Spleen (tissue), 11 donors: Measurements from ENCODE around the gene MYOCD. TPM values are rescaled to one million over a fixed set of nuclear protein-coding genes. Genes with fewer than 3 reads are reported as not detected.

Experiments
- DNase-seq: peaks from one replicate; pipeline ENCODE4 v3.0.0-alpha.2; 2020
- H3K27ac ChIP-seq, 8 donors: fragments of 200-600 bp; sonication (generic) in 7 of 8; 1 replicate in 4 of 8; 2 replicates in 4 of 8; pipeline versions ENCODE4 v1.5.0 to v1.8.0; 2016 to 2021; ENCODE audit warnings: inconsistent platforms in 4 of 8, mild to moderate bottlenecking in 4 of 8, moderate library complexity in 1 of 8
- H3K27me3 ChIP-seq, 7 donors: fragments of 200-600 bp; sonication (generic) in 6 of 7; replicated peaks in 1 of 7; 1 replicate in 4 of 7; 2 replicates in 3 of 7; pipeline versions ENCODE4 v1.5.0 to v1.8.0; 2016 to 2021; ENCODE audit warnings: inconsistent platforms in 3 of 7, mild to moderate bottlenecking in 1 of 7
- H3K36me3 ChIP-seq, 6 donors: fragments of 200-600 bp; sonication (generic) in 5 of 6; 1 replicate in 4 of 6; 2 replicates in 2 of 6; pipeline versions ENCODE4 v1.5.0 to v1.8.0; 2016 to 2021; ENCODE audit warnings: inconsistent platforms in 2 of 6
- H3K4me1 ChIP-seq, 6 donors: fragments of 200-600 bp; sonication (generic) in 5 of 6; 1 replicate in 3 of 6; 2 replicates in 3 of 6; pipeline versions ENCODE4 v1.5.0 to v1.8.0; 2016 to 2021; ENCODE audit warnings: inconsistent platforms in 3 of 6
- H3K4me3 ChIP-seq, 8 donors: fragments of 200-600 bp; sonication (generic) in 7 of 8; 1 replicate in 4 of 8; 2 replicates in 4 of 8; pipeline versions ENCODE4 v1.5.0 to v1.8.0; 2016 to 2021; ENCODE audit warnings: inconsistent platforms in 4 of 8, mild to moderate bottlenecking in 4 of 8, moderate library complexity in 2 of 8
- H3K9me3 ChIP-seq, 8 donors: fragments of 200-600 bp; sonication (generic) in 7 of 8; 1 replicate in 4 of 8; 2 replicates in 4 of 8; pipeline versions ENCODE4 v1.5.0 to v1.8.0; 2016 to 2021; ENCODE audit warnings: inconsistent platforms in 4 of 8
- POLR2A ChIP-seq, 3 donors: fragments of 450-650 bp; IDR thresholded peaks; one replicate each; pipeline ENCODE4 v1.5.1; 2017; ENCODE audit warnings: antibody characterized with exemption in 3 of 3, mild to moderate bottlenecking in 1 of 3
- POLR2AphosphoS5 ChIP-seq, 3 donors: sonication (generic); formaldehyde crosslinking; IDR thresholded peaks; one replicate each; pipeline ENCODE4 v1.5.1; 2017; ENCODE audit warnings: antibody characterized with exemption in 3 of 3
- WGBS, 5 donors: extraction: QIAGEN DNeasy Blood & Tissue Kit in 3 of 5; methylation state at CpG; one replicate each; pipeline versions ENCODE4 v1.1.5 to v1.1.7; 2013 to 2018; 5-methylcytosine and 5-hydroxymethylcytosine counted together
- intact Hi-C: fragments of 100-400 bp; cut with DNase I; formaldehyde crosslinking; loops from one replicate; pipeline ENCODE4 v1.15.0; 2023; ENCODE audit warnings: low total_unique reads
- polyA plus RNA-seq, 3 donors: library from polyadenylated mRNA; stranded (reverse); fragments of 200-250 nt; gene quantifications; one replicate each; pipeline ENCODE4 v1.2.1, GENCODE V29; 2013
- total RNA-seq, 7 donors: library from RNA; depleted of rRNA in 3 of 7; stranded (reverse); fragments of >200 nt in 3 of 7; fragmentation: NEBNext Ultra II Directional in 4 of 7; extraction: Animal tissue kit (Norgen Biotek cat#: 25700) in 4 of 7; gene quantifications; one replicate each; pipeline versions ENCODE4 v1.1.0 to v1.2.1, GENCODE V29; 2016 to 2021
- TF ChIP-seq, protein P1 (sequence below), 11 experiments: fragments of 200-600 bp in 7 of 11; fragments of 450-650 bp in 4 of 11; sonication (generic) in 4 of 11; IDR thresholded peaks in 8 of 11; conservative IDR thresholded peaks in 3 of 11; 1 replicate in 7 of 11; 2 replicates in 4 of 11; pipeline versions ENCODE4 v1.4.0 to v1.8.0; 2016 to 2021; ENCODE audit warnings: antibody characterized with exemption in 11 of 11, inconsistent platforms in 4 of 11, mild to moderate bottlenecking in 1 of 11
- donor health status: healthy with polysubstance abuse.
- donor health status: DM: no; HTN: no; CAD: no; lungs with moderate emphysema.
- donor health status: DM: no; HTN: no; CAD: no.
- donor health status: Bipolar disorder and iron deficiency.
- donor health status: healthy.
- donor health status: DM: no; HTN: no; CAD: no.
- donor health status: DM: yes; HTN: yes; CAD: no.

Gene MYOCD
- total and polyA plus RNA-seq, 10 donors = 0.17 to 2.5 (median 0.74) TPM

DNA sequence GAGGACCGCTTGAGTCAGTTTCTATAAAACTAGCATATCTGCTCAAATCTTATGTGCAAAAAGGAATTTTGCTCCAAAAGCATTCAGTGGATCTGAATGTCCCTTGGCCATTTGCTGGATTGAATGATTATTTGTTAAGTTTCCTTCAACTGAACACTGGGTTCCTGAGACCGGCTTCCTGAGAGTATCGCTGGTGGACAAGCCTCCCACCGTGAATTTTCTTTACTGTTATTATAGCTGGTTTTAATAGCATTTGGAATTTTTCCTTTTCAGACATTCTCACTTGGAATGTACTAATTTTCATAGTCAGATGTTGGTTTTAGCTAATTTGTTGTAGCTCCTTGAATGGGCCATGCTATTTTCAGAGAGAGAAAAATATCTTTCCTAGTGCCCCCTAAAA is 9.8 kb upstream of the MYOCD start:
- Histone ChIP-seq H3K27me3 (peaks cover 0 to under 1% (median 0%) of the 10 kb centered on the region in 7 donors), H3K9me3 (no peaks in the 10 kb centered on the region), H3K4me1 (no peaks in the 10 kb centered on the region), H3K4me3 (no peak overlapping the region), H3K36me3 (no peaks in the 10 kb centered on the region), H3K27ac (no peak overlapping the region)
- TF ChIP-seq, protein P1, sequence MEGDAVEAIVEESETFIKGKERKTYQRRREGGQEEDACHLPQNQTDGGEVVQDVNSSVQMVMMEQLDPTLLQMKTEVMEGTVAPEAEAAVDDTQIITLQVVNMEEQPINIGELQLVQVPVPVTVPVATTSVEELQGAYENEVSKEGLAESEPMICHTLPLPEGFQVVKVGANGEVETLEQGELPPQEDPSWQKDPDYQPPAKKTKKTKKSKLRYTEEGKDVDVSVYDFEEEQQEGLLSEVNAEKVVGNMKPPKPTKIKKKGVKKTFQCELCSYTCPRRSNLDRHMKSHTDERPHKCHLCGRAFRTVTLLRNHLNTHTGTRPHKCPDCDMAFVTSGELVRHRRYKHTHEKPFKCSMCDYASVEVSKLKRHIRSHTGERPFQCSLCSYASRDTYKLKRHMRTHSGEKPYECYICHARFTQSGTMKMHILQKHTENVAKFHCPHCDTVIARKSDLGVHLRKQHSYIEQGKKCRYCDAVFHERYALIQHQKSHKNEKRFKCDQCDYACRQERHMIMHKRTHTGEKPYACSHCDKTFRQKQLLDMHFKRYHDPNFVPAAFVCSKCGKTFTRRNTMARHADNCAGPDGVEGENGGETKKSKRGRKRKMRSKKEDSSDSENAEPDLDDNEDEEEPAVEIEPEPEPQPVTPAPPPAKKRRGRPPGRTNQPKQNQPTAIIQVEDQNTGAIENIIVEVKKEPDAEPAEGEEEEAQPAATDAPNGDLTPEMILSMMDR (IDR thresholded peaks at IDR 0.05 in 8 of 11, conservative IDR thresholded peaks at IDR 0.05 in 3 of 11) = no peak
- no peak for TF ChIP-seq POLR2A (IDR thresholded peaks at IDR 0.05)
- no peak for TF ChIP-seq POLR2AphosphoS5 (IDR thresholded peaks at IDR 0.05)
- intact Hi-C loops = no loop called here
- no peak for DNase-seq
- 87 to 95% (median 93%) methylated on average over 4 of the region's 4 CpGs for WGBS, 5 donors

DNA sequence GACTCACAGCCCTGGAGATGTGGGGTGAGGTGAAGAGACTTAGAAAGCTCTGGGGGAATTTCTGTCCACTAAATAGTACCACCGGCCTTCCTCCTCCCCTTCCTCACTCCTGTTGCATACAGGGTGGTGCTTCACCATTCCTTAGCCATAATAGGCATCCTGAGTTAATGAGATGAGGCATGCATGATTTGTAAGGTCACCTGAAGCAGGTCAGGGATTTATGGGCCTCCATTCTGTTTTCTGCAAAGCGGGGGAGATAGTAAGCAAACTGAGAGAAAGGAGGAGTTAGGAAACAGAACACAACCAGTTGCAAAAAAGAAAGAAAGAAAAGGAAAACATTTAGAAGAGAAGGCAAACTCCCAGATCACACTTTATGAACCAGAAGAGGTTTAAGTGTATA is 9.3 kb upstream of the MYOCD start:
- no peaks in the 10 kb centered on the region for H3K36me3 ChIP-seq
- intact Hi-C loops = no loop called here
- TF ChIP-seq, protein P1 (IDR thresholded peaks at IDR 0.05 in 8 of 11, conservative IDR thresholded peaks at IDR 0.05 in 3 of 11) = no peak
- TF ChIP-seq POLR2A (IDR thresholded peaks at IDR 0.05) = no peak
- TF ChIP-seq POLR2AphosphoS5 (IDR thresholded peaks at IDR 0.05) = no peak
- H3K9me3 ChIP-seq = no peaks in the 10 kb centered on the region
- H3K27ac ChIP-seq = no peak overlapping the region
- 64 to 95% (median 82%) methylated on average over 2 of the region's 2 CpGs for WGBS, 5 donors
- no peaks in the 10 kb centered on the region for H3K4me1 ChIP-seq
- H3K27me3 ChIP-seq = peaks cover 0 to 4% (median 0%) of the 10 kb centered on the region in 7 donors
- DNase-seq = no peak
- no peak overlapping the region for H3K4me3 ChIP-seq

DNA sequence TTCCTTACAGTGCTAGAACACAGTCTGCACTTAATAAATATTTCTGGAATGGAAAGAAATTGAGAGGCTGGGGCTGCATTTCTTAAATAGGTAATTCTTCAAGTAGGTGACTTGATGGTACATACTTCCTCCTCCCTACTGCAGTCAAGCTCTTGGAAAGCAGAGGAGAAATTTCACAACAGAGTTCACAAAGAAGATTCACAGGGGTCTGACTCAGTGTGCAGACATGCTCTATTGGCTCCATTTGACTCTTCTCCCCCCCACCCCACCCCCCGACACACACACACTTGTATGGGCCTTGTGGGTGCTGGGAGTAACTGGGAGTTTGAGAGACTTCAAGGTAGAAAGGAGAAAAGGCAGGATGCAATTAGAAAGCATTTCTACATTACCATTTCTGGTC is 6.2 kb upstream of the MYOCD start:
- 80 to 95% (median 86%) methylated on average over 1 of the region's 1 CpG for WGBS, 5 donors
- Histone ChIP-seq H3K4me1 (peaks cover 0 to under 1% (median 0%) of the 10 kb centered on the region in 6 donors), H3K4me3 (no peak overlapping the region), H3K9me3 (no peaks in the 10 kb centered on the region), H3K27me3 (peaks cover 0 to 33% (median 9%) of the 10 kb centered on the region in 7 donors), H3K27ac (no peak overlapping the region), H3K36me3 (no peaks in the 10 kb centered on the region)
- no peak for DNase-seq
- intact Hi-C loops = no loop called here
- TF ChIP-seq POLR2A (IDR thresholded peaks at IDR 0.05) (no peak), POLR2AphosphoS5 (IDR thresholded peaks at IDR 0.05) (no peak)
- TF ChIP-seq, protein P1 (IDR thresholded peaks at IDR 0.05 in 8 of 11, conservative IDR thresholded peaks at IDR 0.05 in 3 of 11) = no peak

DNA sequence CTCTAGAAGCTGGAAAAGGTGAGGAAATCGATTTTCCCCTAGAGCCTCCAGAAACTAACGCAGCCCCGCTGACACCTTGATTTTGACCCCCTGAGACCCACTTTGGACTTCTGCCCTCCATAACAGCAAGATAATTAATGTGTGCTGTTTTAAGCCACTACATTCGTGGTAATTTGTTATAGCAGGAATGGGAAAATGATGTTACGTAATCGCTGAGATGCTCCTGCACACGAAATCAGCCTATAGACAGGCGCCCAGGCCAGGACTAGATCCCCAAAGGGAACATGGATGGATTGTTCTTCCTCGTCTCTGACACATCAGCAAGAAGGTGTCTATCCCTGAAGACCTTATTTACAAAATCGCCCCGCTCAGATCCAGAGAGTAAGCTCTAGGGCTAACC is 1.4 kb upstream of the MYOCD start:
- H3K36me3 ChIP-seq = no peaks in the 10 kb centered on the region
- intact Hi-C loops = no loop called here
- TF ChIP-seq POLR2AphosphoS5 (IDR thresholded peaks at IDR 0.05) (no peak), POLR2A (IDR thresholded peaks at IDR 0.05) (no peak)
- TF ChIP-seq, protein P1 (IDR thresholded peaks at IDR 0.05 in 8 of 11, conservative IDR thresholded peaks at IDR 0.05 in 3 of 11) = no peak
- H3K9me3 ChIP-seq = no peaks in the 10 kb centered on the region
- no peak overlapping the region for H3K27ac ChIP-seq
- WGBS, 5 donors = 69 to 82% (median 76%) methylated on average over 9 to 11 of the region's 11 CpGs
- peaks cover 0 to 16% (median 11%) of the 10 kb centered on the region in 6 donors for H3K4me1 ChIP-seq
- peaks cover 0 to 69% (median 33%) of the 10 kb centered on the region in 7 donors for H3K27me3 ChIP-seq
- no peak for DNase-seq
- no peak overlapping the region for H3K4me3 ChIP-seq
